Measurements from ENCODE around the gene MAPK8IP2.
"Not testable (repeated sequence)": the region's sequence is repeated elsewhere in the genome, so short reads cannot be mapped to it uniquely, and the experiment has no call there.

MAPK8IP2 gene

GRCh38 chr22:50609599-50609998, 9.0 kb downstream of the MAPK8IP2 start:
- Histone ChIP-seq H3K4me1 (ENCODE audit: control insufficient read depth, insufficient read depth, low read length) (peaks cover 5% of the 10 kb centered on the region; the same call in 1 of the 2 replicates), H3K4me3 (ENCODE audit: low read depth, low read length) (no peak overlapping the region), H3K9me3 (ENCODE audit: control insufficient read depth, insufficient read depth, low read depth, low read length) (no peaks in the 10 kb centered on the region), H3K27me3 (ENCODE audit: control insufficient read depth, insufficient read depth, low read length) (peaks cover 80% of the 10 kb centered on the region), H3K36me3 (ENCODE audit: control insufficient read depth, insufficient read depth, low read length) (no peaks in the 10 kb centered on the region), H3K27ac (ENCODE audit: low read depth, low read length) (no peak overlapping the region), H3K9ac (ENCODE audit: low read length) (no peak overlapping the region)

- H3K9ac ChIP-seq (ENCODE audit: low read length): no peak overlapping the region
- no peaks in the 10 kb centered on the region for H3K9me3 ChIP-seq (ENCODE audit: control insufficient read depth, insufficient read depth, low read depth, low read length)
- no peaks in the 10 kb centered on the region for H3K36me3 ChIP-seq (ENCODE audit: control insufficient read depth, insufficient read depth, low read length)
- H3K27me3 ChIP-seq (ENCODE audit: control insufficient read depth, insufficient read depth, low read length): peaks cover 75% of the 10 kb centered on the region
- no peak overlapping the region for H3K27ac ChIP-seq (ENCODE audit: low read depth, low read length)
- H3K4me1 ChIP-seq (ENCODE audit: control insufficient read depth, insufficient read depth, low read length): peaks cover 5% of the 10 kb centered on the region; the same call in 1 of the 2 replicates
- no peak overlapping the region for H3K4me3 ChIP-seq (ENCODE audit: low read depth, low read length)
Observed at GRCh38 chr22:50610041-50610451, 9.5 kb downstream of the MAPK8IP2 start.

GRCh38 chr22:50610581-50610980, 10.0 kb downstream of the MAPK8IP2 start:
- Histone ChIP-seq H3K4me3 (ENCODE audit: low read depth, low read length) (no peak overlapping the region), H3K9ac (ENCODE audit: low read length) (no peak overlapping the region), H3K27me3 (ENCODE audit: control insufficient read depth, insufficient read depth, low read length) (peaks cover 70% of the 10 kb centered on the region), H3K27ac (ENCODE audit: low read depth, low read length) (no peak overlapping the region), H3K4me1 (ENCODE audit: control insufficient read depth, insufficient read depth, low read length) (peaks cover 5% of the 10 kb centered on the region; the same call in 1 of the 2 replicates), H3K36me3 (ENCODE audit: control insufficient read depth, insufficient read depth, low read length) (no peaks in the 10 kb centered on the region), H3K9me3 (ENCODE audit: control insufficient read depth, insufficient read depth, low read depth, low read length) (no peaks in the 10 kb centered on the region)

GRCh38 chr22:50611341-50612060, 10.9 kb downstream of the MAPK8IP2 start:
- H3K9ac ChIP-seq (ENCODE audit: low read length): no peak overlapping the region
- no peak overlapping the region for H3K4me3 ChIP-seq (ENCODE audit: low read depth, low read length)
- no peak overlapping the region for H3K27ac ChIP-seq (ENCODE audit: low read depth, low read length)
- no peaks in the 10 kb centered on the region for H3K9me3 ChIP-seq (ENCODE audit: control insufficient read depth, insufficient read depth, low read depth, low read length)
- peaks cover 5% of the 10 kb centered on the region; the same call in 1 of the 2 replicates for H3K4me1 ChIP-seq (ENCODE audit: control insufficient read depth, insufficient read depth, low read length)
- no peaks in the 10 kb centered on the region for H3K36me3 ChIP-seq (ENCODE audit: control insufficient read depth, insufficient read depth, low read length)
- H3K27me3 ChIP-seq (ENCODE audit: control insufficient read depth, insufficient read depth, low read length): peaks cover 61% of the 10 kb centered on the region

- no peaks in the 10 kb centered on the region for H3K36me3 ChIP-seq (ENCODE audit: control insufficient read depth, insufficient read depth, low read length)
Observed at GRCh38 chr22:50612168-50612527, 11.6 kb downstream of the MAPK8IP2 start.

GRCh38 chr22:50612528-50613221, 12.1 kb downstream of the MAPK8IP2 start:
- H3K27me3 ChIP-seq (ENCODE audit: control insufficient read depth, insufficient read depth, low read length): peaks cover 50% of the 10 kb centered on the region
- H3K36me3 ChIP-seq (ENCODE audit: control insufficient read depth, insufficient read depth, low read length): no peaks in the 10 kb centered on the region
- H3K27ac ChIP-seq (ENCODE audit: low read depth, low read length): no peak overlapping the region
- no peaks in the 10 kb centered on the region for H3K9me3 ChIP-seq (ENCODE audit: control insufficient read depth, insufficient read depth, low read depth, low read length)
- peak overlapping the region; percentile 11; the same call in 1 of the 2 replicates for H3K4me3 ChIP-seq (ENCODE audit: low read depth, low read length)
- peaks cover 5% of the 10 kb centered on the region; the same call in 1 of the 2 replicates for H3K4me1 ChIP-seq (ENCODE audit: control insufficient read depth, insufficient read depth, low read length)
- no peak overlapping the region for H3K9ac ChIP-seq (ENCODE audit: low read length)

More at GRCh38 chr22:50612168-50612527, 11.6 kb downstream of the MAPK8IP2 start:
- H3K9me3 ChIP-seq (ENCODE audit: control insufficient read depth, insufficient read depth, low read depth, low read length): no peaks in the 10 kb centered on the region
- peaks cover 55% of the 10 kb centered on the region for H3K27me3 ChIP-seq (ENCODE audit: control insufficient read depth, insufficient read depth, low read length)
- H3K27ac ChIP-seq (ENCODE audit: low read depth, low read length): no peak overlapping the region
- no peak overlapping the region for H3K4me3 ChIP-seq (ENCODE audit: low read depth, low read length)
- peaks cover 5% of the 10 kb centered on the region; the same call in 1 of the 2 replicates for H3K4me1 ChIP-seq (ENCODE audit: control insufficient read depth, insufficient read depth, low read length)
- H3K9ac ChIP-seq (ENCODE audit: low read length): no peak overlapping the region

- H3K36me3 ChIP-seq (ENCODE audit: control insufficient read depth, insufficient read depth, low read length): no peaks in the 10 kb centered on the region
- H3K27ac ChIP-seq (ENCODE audit: low read depth, low read length): no peak overlapping the region
- no peaks in the 10 kb centered on the region for H3K9me3 ChIP-seq (ENCODE audit: control insufficient read depth, insufficient read depth, low read depth, low read length)
- no peak overlapping the region for H3K4me3 ChIP-seq (ENCODE audit: low read depth, low read length)
- H3K27me3 ChIP-seq (ENCODE audit: control insufficient read depth, insufficient read depth, low read length): peaks cover 44% of the 10 kb centered on the region
- no peak overlapping the region for H3K9ac ChIP-seq (ENCODE audit: low read length)
- H3K4me1 ChIP-seq (ENCODE audit: control insufficient read depth, insufficient read depth, low read length): peaks cover 5% of the 10 kb centered on the region; the same call in 1 of the 2 replicates
Observed at GRCh38 chr22:50613291-50613981, 12.8 kb downstream of the MAPK8IP2 start.

- not testable (repeated sequence) for H3K9ac ChIP-seq (ENCODE audit: low read length); H3K4me3 ChIP-seq (ENCODE audit: low read depth, low read length); H3K27ac ChIP-seq (ENCODE audit: low read depth, low read length); H3K9me3 ChIP-seq (ENCODE audit: control insufficient read depth, insufficient read depth, low read depth, low read length); H3K4me1 ChIP-seq (ENCODE audit: control insufficient read depth, insufficient read depth, low read length); H3K36me3 ChIP-seq (ENCODE audit: control insufficient read depth, insufficient read depth, low read length)
- peaks cover 37% of the 10 kb centered on the region for H3K27me3 ChIP-seq (ENCODE audit: control insufficient read depth, insufficient read depth, low read length)
Observed at GRCh38 chr22:50614296-50614695, 13.7 kb downstream of the MAPK8IP2 start.

GRCh38 chr22:50620593-50621355, 20.2 kb downstream of the MAPK8IP2 start:
- peak overlapping the region; percentile 36 for H3K4me3 ChIP-seq (ENCODE audit: low read depth, low read length)
- H3K27ac ChIP-seq (ENCODE audit: low read depth, low read length): no peak overlapping the region
- no peak overlapping the region for H3K9ac ChIP-seq (ENCODE audit: low read length)

GRCh38 chr22:50621356-50621880, 20.8 kb downstream of the MAPK8IP2 start:
- Histone ChIP-seq H3K27ac (ENCODE audit: low read depth, low read length) (no peak overlapping the region), H3K9me3 (ENCODE audit: control insufficient read depth, insufficient read depth, low read depth, low read length) (no peaks in the 10 kb centered on the region), H3K36me3 (ENCODE audit: control insufficient read depth, insufficient read depth, low read length) (no peaks in the 10 kb centered on the region), H3K9ac (ENCODE audit: low read length) (no peak overlapping the region), H3K4me3 (ENCODE audit: low read depth, low read length) (peak overlapping the region; percentile 39; the same call in 1 of the 2 replicates), H3K27me3 (ENCODE audit: control insufficient read depth, insufficient read depth, low read length) (peaks cover 19% of the 10 kb centered on the region), H3K4me1 (ENCODE audit: control insufficient read depth, insufficient read depth, low read length) (peaks cover 15% of the 10 kb centered on the region)

More at GRCh38 chr22:50620593-50621355, 20.2 kb downstream of the MAPK8IP2 start:
- H3K36me3 ChIP-seq (ENCODE audit: control insufficient read depth, insufficient read depth, low read length): no peaks in the 10 kb centered on the region
- H3K27me3 ChIP-seq (ENCODE audit: control insufficient read depth, insufficient read depth, low read length): peaks cover 19% of the 10 kb centered on the region
- peaks cover 15% of the 10 kb centered on the region for H3K4me1 ChIP-seq (ENCODE audit: control insufficient read depth, insufficient read depth, low read length)
- no peaks in the 10 kb centered on the region for H3K9me3 ChIP-seq (ENCODE audit: control insufficient read depth, insufficient read depth, low read depth, low read length)

All from HUES6 (cell line).